Neuronal stem cell (in vitro differentiated cells): ENCODE measurements around the gene NHLRC4. TPM values are rescaled to one million over a fixed set of nuclear protein-coding genes. Genes with fewer than 3 reads are reported as not detected.
A peak's percentile ranks its signal among the peaks of the same experiment; 100 is the strongest.

Source experiments
- DNase-seq: peaks from one replicate; pipeline ENCODE4 v3.0.0-alpha.2; 2013; ENCODE audit warnings: low spot score
- H2AFZ ChIP-seq: one replicate; pipeline ENCODE4 v1.6.1; 2013; ENCODE audit warnings: mild to moderate bottlenecking, low read length, inconsistent platforms
- H2AK5ac ChIP-seq: 2 replicates; pipeline ENCODE4 v1.6.1; 2013; ENCODE audit warnings: low read depth, mild to moderate bottlenecking, inconsistent platforms, low read length, moderate library complexity, mixed read lengths
- H2BK120ac ChIP-seq: 2 replicates; pipeline ENCODE4 v1.6.1; 2013; ENCODE audit warnings: low read depth, mild to moderate bottlenecking, inconsistent platforms, low read length, moderate library complexity, mixed read lengths
- H2BK12ac ChIP-seq: one replicate; pipeline ENCODE4 v1.6.1; 2013; ENCODE audit warnings: low read length, inconsistent platforms
- H2BK15ac ChIP-seq: 2 replicates; pipeline ENCODE4 v1.6.1; 2013; ENCODE audit warnings: mild to moderate bottlenecking, low read length, inconsistent platforms, mixed read lengths
- H2BK5ac ChIP-seq: one replicate; pipeline ENCODE4 v1.6.1; 2013; ENCODE audit warnings: inconsistent platforms, mild to moderate bottlenecking, low read length, moderate library complexity
- H3K14ac ChIP-seq: one replicate; pipeline ENCODE4 v1.6.1; 2013; ENCODE audit warnings: low read length, inconsistent platforms
- H3K18ac ChIP-seq: 2 replicates; pipeline ENCODE4 v1.6.1; 2013; ENCODE audit warnings: low read length, inconsistent platforms
- H3K23ac ChIP-seq: 2 replicates; pipeline ENCODE4 v1.6.1; 2013; ENCODE audit warnings: low read depth, mild to moderate bottlenecking, mixed read lengths, low read length, inconsistent platforms; ENCODE audit not compliant: poor library complexity
- H3K27ac ChIP-seq: replicated peaks from 3 replicates; pipeline ENCODE4 v1.5.1; 2013; ENCODE audit warnings: low read length, inconsistent platforms
- H3K27me3 ChIP-seq, 3 experiments: 2 replicates each; pipeline ENCODE4 v1.6.1; 2013; ENCODE audit warnings: low read length in 3 of 3, mild to moderate bottlenecking in 2 of 3, inconsistent platforms in 1 of 3, low read depth in 1 of 3, mixed read lengths in 1 of 3, moderate library complexity in 1 of 3; ENCODE audit not compliant: control insufficient read depth in 3 of 3, insufficient read depth in 3 of 3
- H3K36me3 ChIP-seq, 2 donors: replicated peaks in 1 of 2; 2 replicates each; pipeline ENCODE4 v1.6.1; 2013; ENCODE audit warnings: low read length in 2 of 2; ENCODE audit not compliant: control insufficient read depth in 2 of 2, insufficient read depth in 2 of 2
- H3K4ac ChIP-seq: 2 replicates; pipeline ENCODE4 v1.6.1; 2013; ENCODE audit warnings: inconsistent platforms, mild to moderate bottlenecking, low read length, moderate library complexity
- H3K4me1 ChIP-seq, 2 donors: 1 replicate in 1 of 2; 2 replicates in 1 of 2; pipeline ENCODE4 v1.6.1; 2013; ENCODE audit warnings: low read length in 2 of 2, low read depth in 1 of 2; ENCODE audit not compliant: control insufficient read depth in 2 of 2, insufficient read depth in 1 of 2
- H3K4me2 ChIP-seq: one replicate; pipeline ENCODE4 v1.6.1; 2013; ENCODE audit warnings: mild to moderate bottlenecking, low read length, inconsistent platforms; ENCODE audit not compliant: insufficient read depth, poor library complexity, severe bottlenecking
- H3K4me3 ChIP-seq, 2 donors: 2 replicates each; pipeline ENCODE4 v1.5.1; 2013; ENCODE audit warnings: low read length in 2 of 2, mild to moderate bottlenecking in 2 of 2, inconsistent platforms in 1 of 2, moderate library complexity in 1 of 2
- H3K79me1 ChIP-seq: one replicate; pipeline ENCODE4 v1.6.1; 2013; ENCODE audit warnings: low read depth, mild to moderate bottlenecking, inconsistent platforms, low read length, moderate library complexity
- H3K9ac ChIP-seq: one replicate; pipeline ENCODE4 v1.6.1; 2013; ENCODE audit warnings: mild to moderate bottlenecking, low read depth, low read length, inconsistent platforms; ENCODE audit not compliant: poor library complexity
- H3K9me3 ChIP-seq, 2 donors: replicated peaks in 1 of 2; 2 replicates each; pipeline versions ENCODE3 to v1.6.1; 2013; ENCODE audit warnings: low read length in 2 of 2, mild to moderate bottlenecking in 2 of 2, inconsistent platforms in 1 of 2, low read depth in 1 of 2, mixed read lengths in 1 of 2, moderate library complexity in 1 of 2; ENCODE audit not compliant: control insufficient read depth in 2 of 2, insufficient read depth in 1 of 2
- H4K8ac ChIP-seq: one replicate; pipeline ENCODE4 v1.6.1; 2013; ENCODE audit warnings: low read depth, mild to moderate bottlenecking, inconsistent platforms, low read length, moderate library complexity
- H4K91ac ChIP-seq: one replicate; pipeline ENCODE4 v1.6.1; 2013; ENCODE audit warnings: low read length, low read depth, mild to moderate bottlenecking, inconsistent platforms; ENCODE audit not compliant: poor library complexity
- WGBS, 2 donors: extraction: QIAGEN DNeasy Blood & Tissue Kit; methylation state at CpG; one replicate each; pipeline ENCODE4 v1.1.7; 2013; ENCODE audit warnings: missing lambda C conversion rate in 2 of 2, mixed read lengths in 1 of 2; ENCODE audit not compliant: insufficient read length in 2 of 2, insufficient replicate concordance in 1 of 2; ENCODE audit errors: extremely low coverage in 2 of 2; 5-methylcytosine and 5-hydroxymethylcytosine counted together
- small RNA-seq: library from polyadenylated mRNA; stranded (forward); fragments of <200 nt; extraction: miRNeasy Mini kit (QIAGEN cat#:217004); gene quantifications from one replicate; pipeline ENCODE3, GENCODE V24; 2013; ENCODE audit not compliant: insufficient read depth

NHLRC4 gene

GRCh38 chr16:617855-618254 is 51.0 kb downstream of the NHLRC4 start:
- Histone ChIP-seq H3K9ac (no peak overlapping the region), H3K79me1 (peaks cover 19% of the 10 kb centered on the region), H3K4me3 (no peak overlapping the region), H3K4ac (no peak overlapping the region), H3K36me3 (peaks cover 1 to 11% of the 10 kb centered on the region in 2 donors), H3K14ac (no peak overlapping the region), H2BK12ac (no peak overlapping the region), H3K4me2 (no peak overlapping the region), H4K91ac (no peak overlapping the region), H3K4me1 (peaks cover 0 to 3% of the 10 kb centered on the region in 2 donors), H3K18ac (no peak overlapping the region), H2BK5ac (peak overlapping the region; percentile 24), H3K23ac (peak overlapping the region; percentile 89), H2BK120ac (no peak overlapping the region), H2BK15ac (no peak overlapping the region), H4K8ac (no peak overlapping the region), H2AFZ (no peak overlapping the region), H3K9me3 (peaks cover 5 to 6% of the 10 kb centered on the region in 2 donors), H3K27ac (no peak overlapping the region), H3K27me3 (no peaks in the 10 kb centered on the region), H2AK5ac (no peak overlapping the region)
- WGBS, 2 donors, result no CpG with 5 or more reads among the region's 16 CpGs
- no peak for DNase-seq

Small RNA genes lying within 50 kb of the gene (small RNA-seq; reads per million reads assigned to genes)
- gene MIR3176, result 34.7 reads per million, percentile 89 among the genes with 10 or more reads in this experiment
- 3.9 reads per million, percentile 6 among the genes with 10 or more reads in this experiment for gene MIR5587
- not detected for gene Z98883.1
